ENCODE measurements around the gene TTC9B. TPM values are rescaled to one million over a fixed set of nuclear protein-coding genes. Genes with fewer than 3 reads are reported as not detected.

Gene TTC9B
- total and polyA plus RNA-seq, 10 donors: not detected

DNA sequence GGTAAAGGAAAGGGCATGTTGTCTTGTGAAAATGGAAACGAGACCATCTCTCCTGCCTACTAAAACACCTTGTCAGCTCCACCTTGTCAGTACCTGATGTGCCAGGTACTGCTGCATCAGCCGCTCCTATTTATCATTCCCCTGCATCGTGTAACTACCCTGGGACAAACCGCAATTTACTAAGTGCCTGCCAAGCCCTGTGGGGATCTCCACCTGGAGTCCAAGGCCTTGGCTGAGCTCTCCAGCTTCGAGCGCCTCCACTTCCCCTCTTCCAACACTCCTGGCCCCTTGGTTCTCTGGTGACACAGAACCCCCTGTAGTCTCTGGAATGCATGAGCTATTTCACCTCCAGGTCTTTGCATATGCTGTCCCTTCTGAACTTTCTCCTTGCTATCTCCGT, 34.2 kb upstream of the TTC9B start:
- Histone ChIP-seq H3K4me3 (no peak overlapping the region), H3K36me3 (peaks cover 0 to 96% (median 52%) of the 10 kb centered on the region in 6 donors), H3K4me1 (peaks cover 0 to 43% (median 9%) of the 10 kb centered on the region in 6 donors), H3K27me3 (replicated peaks in 1 of 7) (no peaks in the 10 kb centered on the region), H3K27ac (no peak overlapping the region), H3K9me3 (no peaks in the 10 kb centered on the region)
- WGBS, 5 donors: 80 to 95% (median 87%) methylated on average over 7 of the region's 7 CpGs
- intact Hi-C loops (cut with DNase I; ENCODE audit: low total_unique reads): no loop called here
- TF ChIP-seq POLR2AphosphoS5 (IDR thresholded peaks at IDR 0.05) (no peak), POLR2A (IDR thresholded peaks at IDR 0.05) (no peak), CTCF (IDR thresholded peaks at IDR 0.05 in 8 of 11, conservative IDR thresholded peaks at IDR 0.05 in 3 of 11) (no peak)
- no peak for DNase-seq

GRCh38 chr19:40251991-40252390, 33.8 kb upstream of the TTC9B start:
- H3K9me3 ChIP-seq: no peaks in the 10 kb centered on the region
- no peaks in the 10 kb centered on the region for H3K27me3 ChIP-seq (replicated peaks in 1 of 7)
- no peak overlapping the region for H3K27ac ChIP-seq
- no peak for DNase-seq
- H3K36me3 ChIP-seq: peaks cover 0 to 97% (median 50%) of the 10 kb centered on the region in 6 donors
- TF ChIP-seq POLR2A (IDR thresholded peaks at IDR 0.05): no peak
- TF ChIP-seq POLR2AphosphoS5 (IDR thresholded peaks at IDR 0.05): no peak
- no peak for TF ChIP-seq CTCF (IDR thresholded peaks at IDR 0.05 in 8 of 11, conservative IDR thresholded peaks at IDR 0.05 in 3 of 11)
- intact Hi-C loops (cut with DNase I; ENCODE audit: low total_unique reads): no loop called here
- WGBS, 5 donors: 80 to 91% (median 87%) methylated on average over 4 of the region's 4 CpGs
- peaks cover 0 to 43% (median 10%) of the 10 kb centered on the region in 6 donors for H3K4me1 ChIP-seq
- no peak overlapping the region for H3K4me3 ChIP-seq

DNA sequence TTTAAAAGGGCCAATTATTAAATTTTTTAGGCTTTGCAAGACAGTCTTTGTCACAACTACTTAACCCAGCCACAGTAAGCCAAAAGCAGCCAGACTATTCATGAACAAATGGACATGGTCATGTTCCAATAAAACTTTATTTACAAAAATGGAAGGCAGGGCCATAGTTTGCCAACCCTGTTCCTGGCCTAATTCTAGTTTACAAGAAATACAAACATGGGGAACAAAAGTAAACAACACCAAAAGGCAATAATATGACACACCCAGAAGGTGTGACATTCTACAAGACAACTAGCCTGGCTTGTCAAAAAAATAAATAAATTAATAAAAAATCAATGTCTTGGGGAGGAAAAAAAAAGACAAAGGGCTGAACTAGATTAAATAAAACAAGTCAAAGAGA, 33.1 kb upstream of the TTC9B start:
- no peaks in the 10 kb centered on the region for H3K27me3 ChIP-seq (replicated peaks in 1 of 7)
- H3K9me3 ChIP-seq: no peaks in the 10 kb centered on the region
- H3K36me3 ChIP-seq: peaks cover 0 to 93% (median 43%) of the 10 kb centered on the region in 6 donors
- no peak overlapping the region for H3K4me3 ChIP-seq
- TF ChIP-seq CTCF (IDR thresholded peaks at IDR 0.05 in 8 of 11, conservative IDR thresholded peaks at IDR 0.05 in 3 of 11): no peak
- no peak for TF ChIP-seq POLR2A (IDR thresholded peaks at IDR 0.05)
- no peak for TF ChIP-seq POLR2AphosphoS5 (IDR thresholded peaks at IDR 0.05)
- peaks cover 0 to 47% (median 10%) of the 10 kb centered on the region in 6 donors for H3K4me1 ChIP-seq
- intact Hi-C loops (cut with DNase I; ENCODE audit: low total_unique reads): no loop called here
- H3K27ac ChIP-seq: no peak overlapping the region
- no peak for DNase-seq

DNA sequence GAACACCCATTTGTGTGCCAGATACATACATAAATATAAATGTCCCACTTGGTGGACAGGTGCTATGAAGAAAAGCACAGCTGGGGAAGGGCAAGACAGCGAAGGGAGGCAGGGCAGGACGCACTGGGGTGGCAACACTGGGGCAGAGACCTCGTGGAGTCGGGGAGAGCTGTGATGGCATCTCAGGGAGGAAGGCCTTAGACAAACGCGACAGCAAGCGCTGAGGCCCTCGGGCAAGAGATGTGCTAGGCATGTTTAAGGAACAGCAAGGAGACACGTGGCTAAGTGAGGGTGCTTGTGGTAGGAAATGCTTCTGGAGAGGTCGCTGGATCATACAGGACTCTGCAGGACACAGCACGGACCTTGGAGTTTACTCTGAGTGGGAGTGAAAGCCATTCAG, 31.6 kb upstream of the TTC9B start:
- DNase-seq: no peak
- Histone ChIP-seq H3K27me3 (replicated peaks in 1 of 7) (no peaks in the 10 kb centered on the region), H3K27ac (no peak overlapping the region), H3K4me3 (no peak overlapping the region), H3K4me1 (peaks cover 2 to 62% (median 16%) of the 10 kb centered on the region in 6 donors), H3K36me3 (peaks cover 0 to 88% (median 28%) of the 10 kb centered on the region in 6 donors), H3K9me3 (no peaks in the 10 kb centered on the region)
- TF ChIP-seq CTCF (IDR thresholded peaks at IDR 0.05 in 8 of 11, conservative IDR thresholded peaks at IDR 0.05 in 3 of 11) (no peak), POLR2AphosphoS5 (IDR thresholded peaks at IDR 0.05) (no peak), POLR2A (IDR thresholded peaks at IDR 0.05) (no peak)
- intact Hi-C loops (cut with DNase I; ENCODE audit: low total_unique reads): no loop called here
- WGBS, 5 donors: 85 to 93% (median 86%) methylated on average over 11 of the region's 11 CpGs

Data from spleen (tissue), 11 donors.